ENCODE data around the gene PAX7. TPM values are rescaled to one million over a fixed set of nuclear protein-coding genes. Genes with fewer than 3 reads are reported as not detected.
"Not testable (repeated sequence)": the region's sequence is repeated elsewhere in the genome, so short reads cannot be mapped to it uniquely, and the experiment has no call there.

Gene PAX7
- total and polyA plus RNA-seq, 9 of the 15 experiments (the other 6 are each of a cell fraction or from before 2014, with no cell fraction given), result not detected

GRCh38 chr1:18744381-18744780 is 113.7 kb downstream of the PAX7 start:
- CTCF ChIA-PET (ENCODE audit: low intra/inter-chr PET ratio); H3K27ac ChIP-seq (ENCODE audit: extremely low read depth, low read depth, low read length); H3K79me2 ChIP-seq (ENCODE audit: control insufficient read depth, insufficient read depth, low read length); in situ Hi-C loops (cut with MboI); H3K4me3 ChIP-seq; DNase-seq (ENCODE audit: extremely low read depth in 1 of 4, low spot score in 3 of 4); intact Hi-C loops (cut with micrococcal nuclease); H3K9me1 ChIP-seq (ENCODE audit: control insufficient read depth, insufficient read depth, low read length); H3K9me3 ChIP-seq (replicated peaks; ENCODE audit: control insufficient read depth, insufficient read depth, low read depth, low read length); H4K20me1 ChIP-seq (replicated peaks; ENCODE audit: control insufficient read depth, insufficient read depth, low read length); ATAC-seq; H3K36me3 ChIP-seq (ENCODE audit: control insufficient read depth, insufficient read depth, low read length); FAIRE-seq; H2AFZ ChIP-seq (ENCODE audit: low read depth, low read length); BruUV-seq (replicated peaks); H3K4me1 ChIP-seq (replicated peaks in 1 of 2; ENCODE audit: control insufficient read depth in 2 of 2, insufficient read depth in 2 of 2, low read length in 2 of 2); H3K4me2 ChIP-seq (ENCODE audit: insufficient read depth, low read length); H3K9ac ChIP-seq (ENCODE audit: insufficient read depth in 1 of 2, low read depth in 2 of 2, low read length in 2 of 2): not testable (repeated sequence)
- WGBS (ENCODE audit: insufficient coverage, low coverage, missing lambda C conversion rate), result 0% methylated on average over 1 of the region's 1 CpG
- H3K27me3 ChIP-seq (ENCODE audit: control insufficient read depth in 2 of 2, insufficient read depth in 2 of 2, low read length in 2 of 2), result peaks cover 5 to 33% of the 10 kb centered on the region in 2 experiments; a peak in 4 of 5 replicates
- POLR2A ChIA-PET, result interaction anchor here (0.6 to 0.8 kb wide), 2 partner anchors 11 to 69 kb away, joined by 3 read pairs; no protein-coding TSS in a partner anchor
- TF ChIP-seq EHMT2 (IDR thresholded peaks at IDR 0.05), result 0 out of 2 replicates have a peak, but pooled peaks have one; percentile 35

GRCh38 chr1:18746981-18747380 is 116.3 kb downstream of the PAX7 start:
- in situ Hi-C loops (cut with MboI) (no loop called here), intact Hi-C loops (cut with micrococcal nuclease) (no loop called here)
- WGBS (ENCODE audit: insufficient coverage, low coverage, missing lambda C conversion rate), result 0% methylated on average over 5 of the region's 5 CpGs
- no peaks in the 10 kb centered on the region; a peak in 1 of 5 replicates for H3K4me1 ChIP-seq (replicated peaks in 1 of 2; ENCODE audit: control insufficient read depth in 2 of 2, insufficient read depth in 2 of 2, low read length in 2 of 2)
- H3K9ac ChIP-seq (ENCODE audit: insufficient read depth in 1 of 2, low read depth in 2 of 2, low read length in 2 of 2), result no peak overlapping the region
- no peaks in the 10 kb centered on the region for H3K79me2 ChIP-seq (ENCODE audit: control insufficient read depth, insufficient read depth, low read length)
- no peak overlapping the region for H3K4me2 ChIP-seq (ENCODE audit: insufficient read depth, low read length)
- H3K9me3 ChIP-seq (replicated peaks; ENCODE audit: control insufficient read depth, insufficient read depth, low read depth, low read length), result no peaks in the 10 kb centered on the region
- no peak overlapping the region for H3K27ac ChIP-seq (ENCODE audit: extremely low read depth, low read depth, low read length)
- 0 out of 2 replicates have a peak, but pooled peaks cover 7% of the 10 kb centered on the region for H4K20me1 ChIP-seq (replicated peaks; ENCODE audit: control insufficient read depth, insufficient read depth, low read length)
- DNase-seq (ENCODE audit: extremely low read depth in 1 of 4, low spot score in 3 of 4) (no peak), FAIRE-seq (no peak), ATAC-seq (no peak)
- no peak overlapping the region for H3K4me3 ChIP-seq
- H3K36me3 ChIP-seq (ENCODE audit: control insufficient read depth, insufficient read depth, low read length), result no peaks in the 10 kb centered on the region
- ChIA-PET CTCF (ENCODE audit: low intra/inter-chr PET ratio) (no interaction called here), POLR2A (interaction anchor here (0.6 kb wide), 1 partner anchor 969 kb away, joined by 3 read pairs; no protein-coding TSS in a partner anchor)
- no peak overlapping the region for H2AFZ ChIP-seq (ENCODE audit: low read depth, low read length)
- H3K27me3 ChIP-seq (ENCODE audit: control insufficient read depth in 2 of 2, insufficient read depth in 2 of 2, low read length in 2 of 2), result peaks cover 5 to 17% of the 10 kb centered on the region in 2 experiments; a peak in 4 of 5 replicates
- H3K9me1 ChIP-seq (ENCODE audit: control insufficient read depth, insufficient read depth, low read length), result no peaks in the 10 kb centered on the region
- BruUV-seq (replicated peaks), result no TSS peak
- TF ChIP-seq ZNF23 (CRISPR knock-in tag; IDR thresholded peaks at IDR 0.05) (no peak), MAFF (IDR thresholded peaks at IDR 0.05; ENCODE audit: low read length) (no peak), ERF (CRISPR knock-in tag; IDR thresholded peaks at IDR 0.05) (no peak), TEAD2 (tag; IDR thresholded peaks at IDR 0.05) (no peak)
